GM21447 (cell line): ENCODE data around the gene MYD88.

Experiments used
- ATAC-seq: cut with Tn5 transposase; IDR thresholded peaks from one replicate; pipeline ENCODE4 v1.9.1; 2021; ENCODE audit not compliant: unreplicated experiment

Gene MYD88

GRCh38 chr3:38138349-38139190 is at the start of gene MYD88:
TSS of gene MYD88 (plus strand) at chr3:38138661. CDS start at chr3:38138701, 40 bp downstream.
- peak; percentile 38 for ATAC-seq

- no peak for ATAC-seq
Measured at GRCh38 chr3:38089163-38089562, 49.3 kb upstream of the MYD88 start.

- no peak for ATAC-seq
Measured at GRCh38 chr3:38090453-38090852, 48.0 kb upstream of the MYD88 start.

GRCh38 chr3:38094999-38095398 is 43.5 kb upstream of the MYD88 start:
- ATAC-seq: no peak

- ATAC-seq: no peak
Measured at GRCh38 chr3:38095669-38096483, 42.6 kb upstream of the MYD88 start.

GRCh38 chr3:38097446-38098375 is 40.8 kb upstream of the MYD88 start:
- no peak for ATAC-seq

- no peak for ATAC-seq
Measured at GRCh38 chr3:38098376-38098723, 40.1 kb upstream of the MYD88 start.

GRCh38 chr3:38099518-38099917 is 38.9 kb upstream of the MYD88 start:
- no peak for ATAC-seq

- no peak for ATAC-seq
Measured at GRCh38 chr3:38100498-38100897, 38.0 kb upstream of the MYD88 start.

- no peak for ATAC-seq
Measured at GRCh38 chr3:38101811-38102443, 36.5 kb upstream of the MYD88 start.

- ATAC-seq: no peak
Measured at GRCh38 chr3:38102444-38102814, 36.0 kb upstream of the MYD88 start.

- ATAC-seq: no peak
Measured at GRCh38 chr3:38105525-38105924, 32.9 kb upstream of the MYD88 start.

GRCh38 chr3:38107911-38108648 is 30.4 kb upstream of the MYD88 start:
- ATAC-seq: no peak

GRCh38 chr3:38108649-38109579 is 29.5 kb upstream of the MYD88 start:
- no peak for ATAC-seq

GRCh38 chr3:38109580-38110313 is 28.7 kb upstream of the MYD88 start:
- ATAC-seq: no peak

GRCh38 chr3:38110314-38111050 is 28.0 kb upstream of the MYD88 start:
- ATAC-seq: no peak

- ATAC-seq: no peak
Measured at GRCh38 chr3:38111201-38111600, 27.3 kb upstream of the MYD88 start.
